Fibroblast of lung (primary cell): ENCODE results near the gene DPM1. TPM values are rescaled to one million over a fixed set of nuclear protein-coding genes. Genes with fewer than 3 reads are reported as not detected.

ENCODE experiments used
- DNase-seq, 2 donors: peaks; one replicate each; pipeline versions ENCODE4 v3.0.0 to v3.0.0-alpha.2; 2010; ENCODE audit warnings: low read depth in 2 of 2
- H2AFZ ChIP-seq: 2 replicates; pipeline ENCODE4 v1.5.1; 2012; ENCODE audit warnings: low read length, control low read depth, inconsistent platforms
- H3K27ac ChIP-seq: 2 replicates; pipeline ENCODE4 v1.5.1; 2011; ENCODE audit warnings: low read length, control low read depth; ENCODE audit not compliant: insufficient read depth
- H3K27me3 ChIP-seq: 2 replicates; pipeline ENCODE4 v1.5.1; 2011; ENCODE audit warnings: mild to moderate bottlenecking, low read length; ENCODE audit not compliant: control insufficient read depth, insufficient read depth
- H3K36me3 ChIP-seq: 2 replicates; pipeline ENCODE4 v1.5.1; 2011; ENCODE audit warnings: low read length; ENCODE audit not compliant: control insufficient read depth, insufficient read depth
- H3K4me1 ChIP-seq: 2 replicates; pipeline ENCODE4 v1.5.1; 2011; ENCODE audit warnings: low read length; ENCODE audit not compliant: control insufficient read depth, insufficient read depth; ENCODE audit errors: extremely low read depth
- H3K4me2 ChIP-seq: 2 replicates; pipeline ENCODE4 v1.5.1; 2011; ENCODE audit warnings: low read length, control low read depth; ENCODE audit not compliant: insufficient read depth; ENCODE audit errors: extremely low read depth
- H3K4me3 ChIP-seq, 4 experiments: fragments of 200-600 bp in 1 of 4; sonication (generic) in 1 of 4; replicated peaks in 1 of 4; 2 replicates each; pipeline ENCODE4 v1.5.1; 2011 to 2016; ENCODE audit warnings: low read length in 4 of 4, low read depth in 3 of 4, mild to moderate bottlenecking in 3 of 4, control low read depth in 2 of 4, inconsistent platforms in 1 of 4, mixed read lengths in 1 of 4; ENCODE audit not compliant: insufficient read depth in 1 of 4; ENCODE audit errors: control extremely low read depth in 1 of 4
- H3K79me2 ChIP-seq: 2 replicates; pipeline ENCODE4 v1.5.1; 2012; ENCODE audit warnings: mild to moderate bottlenecking, low read length, inconsistent platforms; ENCODE audit not compliant: control insufficient read depth, insufficient read depth
- H3K9ac ChIP-seq: 2 replicates; pipeline ENCODE4 v1.5.1; 2011; ENCODE audit warnings: mild to moderate bottlenecking, low read length, control low read depth; ENCODE audit not compliant: insufficient read depth
- H3K9me3 ChIP-seq: 2 replicates; pipeline ENCODE4 v1.5.1; 2012; ENCODE audit warnings: low read depth, low read length; ENCODE audit not compliant: control insufficient read depth, insufficient read depth
- H4K20me1 ChIP-seq: 2 replicates; pipeline ENCODE4 v1.5.1; 2011; ENCODE audit warnings: low read length; ENCODE audit not compliant: control insufficient read depth, insufficient read depth; ENCODE audit errors: extremely low read depth
- EZH2 ChIP-seq: IDR thresholded peaks from 2 replicates; pipeline ENCODE4 v1.5.1; 2012; ENCODE audit warnings: low read length, control low read depth, mild to moderate bottlenecking; ENCODE audit errors: missing control alignments
- polyA plus RNA-seq, 2 donors: library from polyadenylated mRNA; depleted of rRNA in 1 of 2; stranded (reverse) in 1 of 2; unstranded in 1 of 2; fragments of >200 nt; gene quantifications; 2 replicates each; pipeline ENCODE4 v1.2.1, GENCODE V29; 2011 to 2012; ENCODE audit warnings: missing spikeins in 1 of 2
- total RNA-seq: library from RNA; depleted of rRNA; stranded (reverse); fragments of >200 nt; gene quantifications from 2 replicates; pipeline ENCODE4 v1.2.1, GENCODE V29; 2014
- TF ChIP-seq, protein P1 (sequence below), 2 donors: IDR thresholded peaks in 1 of 2; conservative IDR thresholded peaks in 1 of 2; 1 replicate in 1 of 2; 2 replicates in 1 of 2; pipeline ENCODE4 v1.5.1; 2011 to 2012; ENCODE audit warnings: low read length in 2 of 2, control low read depth in 1 of 2, inconsistent platforms in 1 of 2, low read depth in 1 of 2, mild to moderate bottlenecking in 1 of 2

DPM1 gene
- total and polyA plus RNA-seq, 2 donors (not counting 1 experiment from before 2014, with no cell fraction given): 60.9 to 89.1 TPM

- H3K4me3 ChIP-seq: no peak overlapping the region
- no peak overlapping the region for H2AFZ ChIP-seq
- no peak overlapping the region for H3K9ac ChIP-seq
- H3K36me3 ChIP-seq: no peaks in the 10 kb centered on the region
- no peak for DNase-seq
- H3K9me3 ChIP-seq: no peaks in the 10 kb centered on the region
- no peaks in the 10 kb centered on the region for H3K4me1 ChIP-seq
- H4K20me1 ChIP-seq: no peaks in the 10 kb centered on the region
- H3K4me2 ChIP-seq: no peak overlapping the region
- peaks cover 2% of the 10 kb centered on the region for H3K27me3 ChIP-seq
- no peak for TF ChIP-seq EZH2
- TF ChIP-seq, protein P1, sequence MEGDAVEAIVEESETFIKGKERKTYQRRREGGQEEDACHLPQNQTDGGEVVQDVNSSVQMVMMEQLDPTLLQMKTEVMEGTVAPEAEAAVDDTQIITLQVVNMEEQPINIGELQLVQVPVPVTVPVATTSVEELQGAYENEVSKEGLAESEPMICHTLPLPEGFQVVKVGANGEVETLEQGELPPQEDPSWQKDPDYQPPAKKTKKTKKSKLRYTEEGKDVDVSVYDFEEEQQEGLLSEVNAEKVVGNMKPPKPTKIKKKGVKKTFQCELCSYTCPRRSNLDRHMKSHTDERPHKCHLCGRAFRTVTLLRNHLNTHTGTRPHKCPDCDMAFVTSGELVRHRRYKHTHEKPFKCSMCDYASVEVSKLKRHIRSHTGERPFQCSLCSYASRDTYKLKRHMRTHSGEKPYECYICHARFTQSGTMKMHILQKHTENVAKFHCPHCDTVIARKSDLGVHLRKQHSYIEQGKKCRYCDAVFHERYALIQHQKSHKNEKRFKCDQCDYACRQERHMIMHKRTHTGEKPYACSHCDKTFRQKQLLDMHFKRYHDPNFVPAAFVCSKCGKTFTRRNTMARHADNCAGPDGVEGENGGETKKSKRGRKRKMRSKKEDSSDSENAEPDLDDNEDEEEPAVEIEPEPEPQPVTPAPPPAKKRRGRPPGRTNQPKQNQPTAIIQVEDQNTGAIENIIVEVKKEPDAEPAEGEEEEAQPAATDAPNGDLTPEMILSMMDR (conservative IDR thresholded peaks at IDR 0.05 in 1 of 2, IDR thresholded peaks at IDR 0.05 in 1 of 2; ENCODE audit: low read depth in 1 of 2, low read length in 2 of 2): no peak
- no peak overlapping the region for H3K27ac ChIP-seq
- no peaks in the 10 kb centered on the region for H3K79me2 ChIP-seq
Observed at GRCh38 chr20:51004305-51004727, 46.0 kb upstream of the DPM1 start.

DNA sequence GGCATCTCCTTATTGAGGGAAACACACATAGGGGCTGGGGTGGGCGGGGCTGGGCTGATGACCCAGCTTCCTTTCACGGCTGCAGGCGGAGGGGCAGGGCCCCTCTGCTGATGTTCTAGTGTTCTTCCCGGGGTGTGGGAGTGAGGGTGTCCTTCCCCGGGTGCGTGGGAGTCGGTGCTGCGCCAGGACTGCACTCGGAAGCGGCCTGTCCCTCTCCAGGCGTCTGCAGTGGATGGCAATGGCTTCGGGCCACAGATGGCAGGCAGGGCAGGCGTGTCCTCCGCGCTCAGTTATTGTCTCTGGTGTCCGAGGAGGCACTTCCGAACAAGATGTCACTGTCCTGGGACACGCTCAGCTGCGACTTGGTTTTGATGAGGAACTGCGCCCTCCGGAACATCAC, 45.4 kb upstream of the DPM1 start:
- H3K79me2 ChIP-seq: no peaks in the 10 kb centered on the region
- H3K4me1 ChIP-seq: no peaks in the 10 kb centered on the region
- no peaks in the 10 kb centered on the region for H3K36me3 ChIP-seq
- H3K9me3 ChIP-seq: no peaks in the 10 kb centered on the region
- TF ChIP-seq EZH2: no peak
- TF ChIP-seq, protein P1 (conservative IDR thresholded peaks at IDR 0.05 in 1 of 2, IDR thresholded peaks at IDR 0.05 in 1 of 2; ENCODE audit: low read depth in 1 of 2, low read length in 2 of 2): no peak
- no peak overlapping the region for H3K9ac ChIP-seq
- H2AFZ ChIP-seq: no peak overlapping the region
- no peak overlapping the region for H3K4me3 ChIP-seq
- H3K27ac ChIP-seq: no peak overlapping the region
- H4K20me1 ChIP-seq: no peaks in the 10 kb centered on the region
- peaks cover 2% of the 10 kb centered on the region for H3K27me3 ChIP-seq
- DNase-seq: no peak
- H3K4me2 ChIP-seq: no peak overlapping the region

DNA sequence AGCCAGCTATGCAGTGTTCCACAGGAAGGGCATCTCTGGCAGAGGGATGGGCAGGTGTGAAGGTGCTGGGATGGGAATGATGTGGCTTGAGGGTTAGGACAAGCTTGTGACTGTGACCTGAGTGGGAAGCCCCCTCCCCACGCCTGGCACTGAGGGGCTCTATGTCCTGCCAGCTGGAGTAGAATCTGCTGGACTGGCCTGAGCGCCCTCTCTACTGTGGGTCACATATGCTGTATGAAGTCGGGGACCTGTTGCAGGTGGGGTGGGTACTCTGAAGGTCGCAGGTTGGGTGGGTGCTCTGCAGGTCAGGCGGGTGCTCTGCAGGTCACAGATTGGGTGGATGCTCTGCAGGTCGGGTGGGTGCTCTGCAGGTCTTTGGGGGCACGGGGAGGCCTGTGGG, 44.3 kb upstream of the DPM1 start:
- TF ChIP-seq, protein P1 (conservative IDR thresholded peaks at IDR 0.05 in 1 of 2, IDR thresholded peaks at IDR 0.05 in 1 of 2; ENCODE audit: low read depth in 1 of 2, low read length in 2 of 2): no peak
- no peak for TF ChIP-seq EZH2

More for the DNA sequence above, 44.3 kb upstream of the DPM1 start:
- H3K9ac ChIP-seq: no peak overlapping the region
- no peak overlapping the region for H3K4me2 ChIP-seq
- peaks cover 2% of the 10 kb centered on the region for H3K27me3 ChIP-seq
- no peak for DNase-seq
- H3K36me3 ChIP-seq: no peaks in the 10 kb centered on the region
- no peaks in the 10 kb centered on the region for H3K79me2 ChIP-seq
- no peaks in the 10 kb centered on the region for H3K9me3 ChIP-seq
- no peak overlapping the region for H3K4me3 ChIP-seq
- no peak overlapping the region for H2AFZ ChIP-seq
- no peaks in the 10 kb centered on the region for H3K4me1 ChIP-seq
- H4K20me1 ChIP-seq: no peaks in the 10 kb centered on the region
- no peak overlapping the region for H3K27ac ChIP-seq
